ENCODE data around the gene HYDIN. TPM values are rescaled to one million over a fixed set of nuclear protein-coding genes. Genes with fewer than 3 reads are reported as not detected.
"Not testable (repeated sequence)": the region's sequence is repeated elsewhere in the genome, so short reads cannot be mapped to it uniquely, and the experiment has no call there.

Gene HYDIN
- total RNA-seq, 1 donor from 2014 or later, result 18.7 TPM

GRCh38 chr16:71225145-71225544 lies 5.4 kb downstream of the HYDIN start:
- DNase-seq (ENCODE audit: low read depth), result no peak

DNA sequence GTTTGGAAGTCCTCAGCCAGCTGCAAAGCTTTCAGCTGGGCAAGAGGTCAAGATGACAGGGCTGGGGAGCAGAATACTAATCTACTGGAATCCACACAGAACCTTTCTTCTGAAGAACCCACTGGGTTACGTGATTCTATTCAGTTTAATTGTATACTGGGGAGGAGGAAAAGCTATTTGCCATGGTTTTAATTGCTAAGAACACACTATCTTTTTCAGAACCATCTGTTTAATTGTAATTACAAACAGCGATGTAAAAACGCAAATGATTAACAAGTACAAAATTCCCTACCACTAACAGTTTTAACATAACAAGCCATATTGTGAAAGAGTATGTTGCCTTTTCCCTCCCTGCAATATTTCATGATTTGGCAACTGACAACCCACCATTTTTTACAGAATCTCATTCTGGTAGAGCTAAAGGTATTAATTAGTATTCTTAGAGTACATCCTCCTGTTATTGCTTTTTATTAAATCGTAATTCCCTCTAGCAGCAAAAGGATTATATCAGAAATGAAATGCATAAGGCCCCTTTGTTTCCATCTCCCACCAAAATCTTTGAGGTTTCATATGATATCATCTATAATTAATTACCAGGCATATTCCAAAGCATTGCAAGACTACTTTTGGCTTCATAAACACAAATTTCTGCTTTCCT lies 12.1 kb downstream of the HYDIN start:
- no peak for DNase-seq (ENCODE audit: low read depth)

GRCh38 chr16:71217506-71217905 lies 13.0 kb downstream of the HYDIN start:
- no peak for DNase-seq (ENCODE audit: low read depth)

GRCh38 chr16:71216714-71217113 lies 13.8 kb downstream of the HYDIN start:
- no peak for DNase-seq (ENCODE audit: low read depth)

DNA sequence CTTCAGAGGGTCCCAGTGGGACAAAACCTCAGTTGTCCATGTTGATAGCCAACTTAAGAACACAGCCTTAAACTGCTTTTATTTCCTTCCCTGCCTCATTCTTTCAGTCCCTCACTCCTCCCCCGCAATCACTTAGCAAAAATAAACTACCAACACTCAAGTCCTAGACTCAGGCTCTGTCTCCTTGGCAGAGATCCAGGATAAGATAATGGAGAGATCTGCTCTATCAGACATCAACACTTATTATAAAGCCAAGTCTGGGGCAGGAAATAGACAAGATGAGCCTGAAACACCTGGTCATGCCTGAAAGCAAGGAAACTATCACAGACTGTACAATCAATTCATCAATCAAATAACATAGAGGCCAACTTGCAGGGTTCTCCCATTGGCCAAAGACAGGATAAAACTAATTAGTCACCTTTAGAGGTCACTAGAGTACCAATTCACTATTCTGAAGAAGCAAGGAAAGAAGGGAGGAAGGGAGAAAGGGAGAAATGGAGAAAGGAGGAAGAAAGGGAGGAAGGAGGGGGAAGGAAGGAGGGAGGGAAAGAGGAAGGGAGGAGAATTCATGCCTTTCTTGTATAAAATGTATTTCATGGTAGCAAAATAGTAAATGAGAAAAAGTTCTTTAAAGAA lies 15.7 kb downstream of the HYDIN start:
- peak; percentile 18 for DNase-seq (ENCODE audit: low read depth)

DNA sequence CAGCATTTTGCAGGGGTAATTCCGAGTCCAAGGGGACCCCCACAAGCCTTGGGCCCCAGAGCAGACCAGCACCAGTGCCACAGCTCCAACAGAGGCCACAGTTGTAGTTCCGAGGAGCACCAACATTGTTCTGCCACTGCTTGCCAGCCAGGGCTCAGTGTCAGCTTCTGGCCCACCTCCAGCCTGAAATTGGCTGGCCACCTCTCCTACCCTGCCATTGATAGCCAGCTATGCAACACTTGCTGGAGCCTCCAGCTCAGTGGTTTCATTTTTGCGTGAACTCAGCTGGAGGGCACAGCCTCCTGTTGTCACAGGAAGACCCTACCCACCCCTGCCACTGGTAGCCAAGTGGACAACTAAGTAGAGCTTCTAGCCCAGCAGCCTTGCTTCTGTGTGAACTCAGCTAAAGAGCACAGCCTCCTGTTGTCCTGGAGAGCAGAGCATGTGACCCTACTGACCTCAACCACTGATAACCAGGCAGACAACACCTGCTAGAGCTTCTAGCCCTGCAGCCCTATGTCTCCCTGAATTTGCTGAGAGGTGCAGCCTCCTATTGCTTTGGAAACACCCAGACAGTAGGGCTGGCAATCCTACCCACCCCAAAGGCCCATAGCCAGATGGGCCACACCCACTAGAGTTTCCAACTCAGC lies 24.9 kb downstream of the HYDIN start:
- DNase-seq (ENCODE audit: low read depth), result no peak

- DNase-seq (ENCODE audit: low read depth), result no peak
These were observed 26.9 kb downstream of the HYDIN start for GRCh38 chr16:71203631-71204030.

GRCh38 chr16:71201556-71201955 lies 29.0 kb downstream of the HYDIN start:
- DNase-seq (ENCODE audit: low read depth), result no peak

- DNase-seq (ENCODE audit: low read depth), result no peak
These were observed 29.5 kb downstream of the HYDIN start for GRCh38 chr16:71201054-71201453.

GRCh38 chr16:71198408-71198807 lies 32.1 kb downstream of the HYDIN start:
- no peak for DNase-seq (ENCODE audit: low read depth)

GRCh38 chr16:71192387-71192786 lies 38.1 kb downstream of the HYDIN start:
- DNase-seq (ENCODE audit: low read depth), result no peak

DNA sequence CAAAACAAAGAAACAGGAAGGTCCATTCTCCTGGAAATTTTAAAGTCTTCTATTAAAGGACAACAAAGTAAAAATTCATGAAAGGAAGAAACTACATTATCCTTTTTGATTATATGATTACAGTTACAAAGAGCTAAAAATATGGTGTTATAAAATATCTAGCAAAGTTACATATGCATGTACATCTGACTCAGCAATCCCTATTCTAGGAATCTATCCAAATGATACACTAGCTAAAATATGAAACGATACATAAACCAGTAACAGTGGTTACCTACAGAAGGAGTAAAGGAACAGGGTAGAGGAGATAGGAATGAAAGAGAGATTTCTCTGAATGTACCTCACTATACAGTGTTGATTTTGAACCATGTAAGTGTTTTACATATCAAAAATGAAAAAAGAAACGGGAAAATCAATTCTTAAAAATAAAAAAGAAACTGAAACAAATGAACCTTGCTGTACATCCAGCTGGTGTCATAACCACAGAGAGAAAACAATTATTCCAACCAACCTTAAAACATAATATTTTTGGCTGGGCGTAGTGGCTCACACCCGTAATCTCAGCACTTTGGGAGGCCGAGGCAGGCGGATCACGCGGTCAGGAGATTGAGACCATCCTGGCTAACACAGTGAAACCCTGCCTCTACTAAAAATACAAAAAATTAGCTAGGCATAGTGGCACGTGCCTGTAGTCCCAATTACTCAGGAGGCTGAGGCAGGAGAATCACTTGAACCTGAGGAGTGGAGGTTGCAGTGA lies 41.4 kb downstream of the HYDIN start:
- no peak for DNase-seq (ENCODE audit: low read depth)

- DNase-seq (ENCODE audit: low read depth), result peak; percentile 2
These were observed 45.2 kb downstream of the HYDIN start for GRCh38 chr16:71185347-71185746.

- DNase-seq (ENCODE audit: low read depth), result no peak
These were observed 51.0 kb downstream of the HYDIN start for GRCh38 chr16:71179569-71179968.

GRCh38 chr16:71172481-71173207 lies 57.9 kb downstream of the HYDIN start:
- DNase-seq (ENCODE audit: low read depth), result no peak

DNA sequence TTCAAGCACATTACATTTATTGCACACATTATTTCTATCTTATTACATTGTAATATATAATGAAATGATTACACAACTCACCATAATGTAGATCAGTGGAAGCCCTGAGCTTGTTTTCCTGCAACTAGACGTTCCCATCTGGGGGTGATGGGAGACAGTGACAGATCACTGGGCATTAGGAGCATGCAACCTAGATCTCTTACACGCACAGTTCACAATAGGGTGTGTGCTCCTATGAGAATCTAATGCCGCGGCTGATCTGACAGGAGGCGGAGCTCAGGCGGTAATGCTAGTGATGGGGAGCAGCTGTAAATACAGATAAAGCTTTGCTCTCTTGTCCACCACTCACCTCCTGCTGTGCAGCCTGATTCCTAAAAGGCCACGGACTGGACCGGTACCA lies 69.5 kb downstream of the HYDIN start:
- not testable (repeated sequence) for DNase-seq (ENCODE audit: low read depth)

DNA sequence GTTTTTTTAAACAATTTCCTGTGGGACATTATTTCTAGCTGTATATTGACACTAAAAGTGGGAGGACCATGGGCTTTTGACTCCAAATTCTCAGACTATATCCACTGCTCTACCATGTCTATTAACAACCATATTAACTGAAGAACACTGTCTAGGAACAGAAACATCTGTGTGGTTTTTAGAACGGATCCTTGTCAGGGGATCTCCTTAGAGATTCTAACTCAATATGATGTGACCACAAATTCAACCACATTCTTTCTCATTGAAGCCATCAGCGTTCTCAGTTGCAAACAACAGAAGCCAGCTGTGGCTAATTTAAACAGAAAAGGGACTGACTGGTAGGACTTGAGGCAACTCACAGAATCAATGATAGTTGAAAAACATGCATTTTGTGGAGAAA lies 73.2 kb downstream of the HYDIN start:
- DNase-seq (ENCODE audit: low read depth), result not testable (repeated sequence)

GRCh38 chr16:71153329-71153728 lies 77.2 kb downstream of the HYDIN start:
- DNase-seq (ENCODE audit: low read depth), result not testable (repeated sequence)

- DNase-seq (ENCODE audit: low read depth), result not testable (repeated sequence)
These were observed 78.9 kb downstream of the HYDIN start for GRCh38 chr16:71151654-71152053.

GRCh38 chr16:71143246-71143645 lies 87.3 kb downstream of the HYDIN start:
- DNase-seq (ENCODE audit: low read depth), result not testable (repeated sequence)

GRCh38 chr16:71110565-71110964 lies 120.0 kb downstream of the HYDIN start:
- DNase-seq (ENCODE audit: low read depth), result not testable (repeated sequence)

All from renal cortical epithelial cell (primary cell).